Neural cell (in vitro differentiated cells): ENCODE measurements around the gene UMODL1. TPM values are rescaled to one million over a fixed set of nuclear protein-coding genes. Genes with fewer than 3 reads are reported as not detected.

Source experiments
- H2AFZ ChIP-seq: fragments of 200-600, 300-800 bp; sonication (generic), shearing (Covaris generic); 2 replicates; pipeline ENCODE4 v1.6.0; 2014; ENCODE audit warnings: low read depth, mild to moderate bottlenecking, antibody characterized with exemption, low read length, moderate library complexity
- H3F3A ChIP-seq: fragments of 200-600 bp; shearing (Covaris generic); 2 replicates; pipeline ENCODE4 v1.6.1; 2016; ENCODE audit warnings: mild to moderate bottlenecking, moderate library complexity, mixed read lengths, antibody characterized with exemption, low read length; ENCODE audit not compliant: insufficient read depth, poor library complexity, severe bottlenecking
- H3K27ac ChIP-seq: fragments of 200-600, 300-800 bp; sonication (generic), shearing (Covaris generic); 2 replicates; pipeline ENCODE4 v1.5.1; 2014; ENCODE audit warnings: mild to moderate bottlenecking, low read length, moderate library complexity
- H3K27me3 ChIP-seq: fragments of 300-800, 200-600 bp; sonication (generic), shearing (Covaris generic); 2 replicates; pipeline ENCODE4 v1.6.0; 2014; ENCODE audit warnings: mild to moderate bottlenecking, low read depth, low read length, moderate library complexity; ENCODE audit not compliant: insufficient read depth
- H3K36me3 ChIP-seq: fragments of 300-800, 200-600 bp; sonication (generic), shearing (Covaris generic); 2 replicates; pipeline ENCODE4 v1.5.1; 2014; ENCODE audit warnings: mild to moderate bottlenecking, antibody characterized with exemption, low read length, moderate library complexity; ENCODE audit not compliant: insufficient read depth
- H3K4me2 ChIP-seq: fragments of 300-800, 200-600 bp; sonication (generic), shearing (Covaris generic); 2 replicates; pipeline ENCODE4 v1.6.0; 2014; ENCODE audit warnings: mild to moderate bottlenecking, low read length
- H3K4me3 ChIP-seq: fragments of 300-800, 200-600 bp; sonication (generic), shearing (Covaris generic); 2 replicates; pipeline ENCODE4 v1.5.1; 2014; ENCODE audit warnings: mild to moderate bottlenecking, low read length, moderate library complexity
- H3K79me2 ChIP-seq: fragments of 200-600 bp; shearing (Covaris generic); replicated peaks from 2 replicates; pipeline ENCODE4 v1.6.0; 2014; ENCODE audit warnings: mild to moderate bottlenecking, low read length, moderate library complexity; ENCODE audit not compliant: insufficient read depth
- H3K9ac ChIP-seq: fragments of 300-800, 200-600 bp; sonication (generic), shearing (Covaris generic); 2 replicates; pipeline ENCODE4 v1.6.1; 2016; ENCODE audit warnings: mild to moderate bottlenecking, low read length, mixed read lengths
- H3K9me2 ChIP-seq: fragments of 200-600 bp; shearing (Covaris generic); 2 replicates; pipeline ENCODE4 v1.6.1; 2016; ENCODE audit warnings: mild to moderate bottlenecking, low read length, mixed read lengths; ENCODE audit not compliant: insufficient read depth
- H3K9me3 ChIP-seq: fragments of 200-600, 300-800 bp; sonication (generic), shearing (Covaris generic); 2 replicates; pipeline ENCODE4 v1.6.1; 2016; ENCODE audit warnings: mild to moderate bottlenecking, mixed run types, low read length, moderate library complexity, mixed read lengths
- H4K20me1 ChIP-seq: fragments of 200-600 bp; shearing (Covaris generic); 2 replicates; pipeline ENCODE4 v1.6.1; 2016; ENCODE audit warnings: mild to moderate bottlenecking, mixed run types; ENCODE audit not compliant: insufficient read depth
- CTCF ChIP-seq: fragments of 450-650 bp; IDR thresholded peaks from 2 replicates; pipeline ENCODE4 v1.5.1; 2014; ENCODE audit warnings: antibody characterized with exemption, mild to moderate bottlenecking, moderate library complexity; ENCODE audit not compliant: poor library complexity, severe bottlenecking
- EP300 ChIP-seq: fragments of 450-650 bp; conservative IDR thresholded peaks from 2 replicates; pipeline ENCODE4 v1.6.1; 2014; ENCODE audit warnings: antibody characterized with exemption, mild to moderate bottlenecking, moderate library complexity; ENCODE audit not compliant: poor library complexity, severe bottlenecking
- EZH2 ChIP-seq: fragments of 200-600, 300-800 bp; shearing (Covaris generic), sonication (generic); IDR thresholded peaks from 2 replicates; pipeline ENCODE4 v1.6.1; 2014; ENCODE audit warnings: antibody characterized with exemption, low read length, borderline replicate concordance, mild to moderate bottlenecking; ENCODE audit not compliant: insufficient read depth, poor library complexity, severe bottlenecking
- MXI1 ChIP-seq: fragments of 450-650 bp; conservative IDR thresholded peaks from 2 replicates; pipeline ENCODE4 v1.6.1; 2014; ENCODE audit warnings: antibody characterized with exemption, mild to moderate bottlenecking; ENCODE audit not compliant: poor library complexity, severe bottlenecking
- POLR2AphosphoS5 ChIP-seq: IDR thresholded peaks from 2 replicates; pipeline ENCODE4 v1.6.1; 2012
- RAD21 ChIP-seq: fragments of 450-650 bp; conservative IDR thresholded peaks from 2 replicates; pipeline ENCODE4 v1.6.1; 2014; ENCODE audit warnings: antibody characterized with exemption, mild to moderate bottlenecking, moderate library complexity
- REST ChIP-seq: IDR thresholded peaks from 2 replicates; pipeline ENCODE4 v1.6.1; 2012; ENCODE audit warnings: borderline replicate concordance
- SMC3 ChIP-seq: fragments of 450-650 bp; conservative IDR thresholded peaks from 2 replicates; pipeline ENCODE4 v1.6.1; 2014; ENCODE audit warnings: antibody characterized with exemption, mild to moderate bottlenecking, moderate library complexity; ENCODE audit not compliant: poor library complexity
- TAF1 ChIP-seq: IDR thresholded peaks from 2 replicates; pipeline ENCODE4 v1.6.1; 2012; ENCODE audit warnings: low read depth
- polyA plus RNA-seq: library from polyadenylated mRNA; depleted of rRNA; stranded (reverse); fragments of >200 nt; gene quantifications from 2 replicates; pipeline ENCODE4 v1.2.3, GENCODE V29; 2014

UMODL1 gene
- polyA plus RNA-seq, 1 donor from 2014 or later = 0.11 TPM

- Histone ChIP-seq H3K27ac (no peak overlapping the region), H3K27me3 (no peaks in the 10 kb centered on the region)
These were observed 50.7 kb downstream of the UMODL1 start for GRCh38 chr21:42121794-42122193.

GRCh38 chr21:42122398-42122797, 51.3 kb downstream of the UMODL1 start:
- Histone ChIP-seq H3F3A (no peaks in the 10 kb centered on the region), H3K9ac (no peak overlapping the region), H3K4me2 (no peak overlapping the region)
- TF ChIP-seq EP300 (no peak), SMC3 (no peak), EZH2 (no peak), REST (no peak), RAD21 (no peak), MXI1 (no peak)

More at GRCh38 chr21:42121794-42122193, 50.7 kb downstream of the UMODL1 start:
- H3F3A ChIP-seq = no peaks in the 10 kb centered on the region
- no peaks in the 10 kb centered on the region for H3K79me2 ChIP-seq
- H3K9me3 ChIP-seq = no peaks in the 10 kb centered on the region
- H4K20me1 ChIP-seq = no peaks in the 10 kb centered on the region
- H3K9ac ChIP-seq = no peak overlapping the region
- H3K4me2 ChIP-seq = no peak overlapping the region
- TF ChIP-seq CTCF = no peak
- no peak for TF ChIP-seq EP300
- no peak for TF ChIP-seq REST
- no peak for TF ChIP-seq TAF1
- no peak for TF ChIP-seq MXI1
- no peak for TF ChIP-seq EZH2
- TF ChIP-seq POLR2AphosphoS5 = no peak
- no peak for TF ChIP-seq RAD21
- no peak for TF ChIP-seq SMC3
- no peak overlapping the region for H3K4me3 ChIP-seq
- H3K36me3 ChIP-seq = no peaks in the 10 kb centered on the region
- H3K9me2 ChIP-seq = no peaks in the 10 kb centered on the region
- H2AFZ ChIP-seq = no peak overlapping the region

More at GRCh38 chr21:42122398-42122797, 51.3 kb downstream of the UMODL1 start:
- H2AFZ ChIP-seq = no peak overlapping the region
- H3K27ac ChIP-seq = no peak overlapping the region
- no peaks in the 10 kb centered on the region for H3K79me2 ChIP-seq
- no peak overlapping the region for H3K4me3 ChIP-seq
- H3K9me3 ChIP-seq = no peaks in the 10 kb centered on the region
- no peaks in the 10 kb centered on the region for H3K27me3 ChIP-seq
- no peaks in the 10 kb centered on the region for H3K36me3 ChIP-seq
- H4K20me1 ChIP-seq = no peaks in the 10 kb centered on the region
- no peaks in the 10 kb centered on the region for H3K9me2 ChIP-seq
